CD14-positive monocyte (primary cell): ENCODE results near the gene VAV2. TPM values are rescaled to one million over a fixed set of nuclear protein-coding genes. Genes with fewer than 3 reads are reported as not detected.

Experiments used
- DNase-seq, 3 donors: peaks; one replicate each; pipeline ENCODE4 v3.0.0-alpha.2; 2011 to 2022
- H2AFZ ChIP-seq: 2 replicates; pipeline ENCODE4 v1.6.0; 2012; ENCODE audit warnings: mild to moderate bottlenecking, low read depth, low read length, inconsistent platforms; ENCODE audit not compliant: insufficient read depth, poor library complexity, severe bottlenecking
- H3K27ac ChIP-seq, 2 donors: 1 replicate in 1 of 2; 2 replicates in 1 of 2; pipeline ENCODE4 v1.5.1; 2012 to 2013; ENCODE audit warnings: low read length in 2 of 2, control low read depth in 1 of 2, inconsistent platforms in 1 of 2, low read depth in 1 of 2, mild to moderate bottlenecking in 1 of 2
- H3K27me3 ChIP-seq, 2 donors: one replicate each; pipeline versions ENCODE4 v1.6.0 to v1.6.1; 2011 to 2013; ENCODE audit warnings: low read length in 2 of 2; ENCODE audit not compliant: control insufficient read depth in 2 of 2, insufficient read depth in 2 of 2
- H3K36me3 ChIP-seq, 2 donors: replicated peaks in 1 of 2; 1 replicate in 1 of 2; 2 replicates in 1 of 2; pipeline versions ENCODE4 v1.5.1 to v1.6.1; 2012 to 2013; ENCODE audit warnings: low read length in 2 of 2, control low read depth in 1 of 2, inconsistent platforms in 1 of 2, mild to moderate bottlenecking in 1 of 2; ENCODE audit not compliant: insufficient read depth in 2 of 2, control insufficient read depth in 1 of 2
- H3K4me1 ChIP-seq, 2 donors: 1 replicate in 1 of 2; 2 replicates in 1 of 2; pipeline versions ENCODE4 v1.5.1 to v1.6.1; 2012 to 2013; ENCODE audit warnings: low read length in 2 of 2, control low read depth in 1 of 2, inconsistent platforms in 1 of 2, mild to moderate bottlenecking in 1 of 2, moderate library complexity in 1 of 2; ENCODE audit not compliant: insufficient read depth in 2 of 2, control insufficient read depth in 1 of 2
- H3K4me2 ChIP-seq: replicated peaks from 2 replicates; pipeline ENCODE3; 2012; ENCODE audit warnings: low read length, moderate library complexity, mild to moderate bottlenecking; ENCODE audit not compliant: poor library complexity, severe bottlenecking; ENCODE audit errors: extremely low read depth
- H3K4me3 ChIP-seq, 3 experiments: fragments of 200-600 bp in 1 of 3; sonication (generic) in 1 of 3; replicated peaks in 1 of 3; 1 replicate in 2 of 3; 2 replicates in 1 of 3; pipeline ENCODE4 v1.5.1; 2011 to 2013; ENCODE audit warnings: low read length in 3 of 3, mild to moderate bottlenecking in 3 of 3, control low read depth in 2 of 3, low read depth in 2 of 3, inconsistent platforms in 1 of 3, moderate library complexity in 1 of 3
- H3K79me2 ChIP-seq: 2 replicates; pipeline ENCODE4 v1.6.0; 2012; ENCODE audit warnings: mild to moderate bottlenecking, control low read depth, inconsistent platforms, low read length, moderate library complexity; ENCODE audit not compliant: insufficient read depth
- H3K9ac ChIP-seq: 2 replicates; pipeline ENCODE4 v1.6.0; 2017; ENCODE audit warnings: low read length, mild to moderate bottlenecking; ENCODE audit not compliant: insufficient read depth, poor library complexity, severe bottlenecking
- H3K9me3 ChIP-seq, 2 donors: replicated peaks in 1 of 2; 1 replicate in 1 of 2; 2 replicates in 1 of 2; pipeline versions ENCODE4 v1.5.1 to v1.6.1; 2012 to 2013; ENCODE audit warnings: low read length in 2 of 2, control low read depth in 1 of 2; ENCODE audit not compliant: control insufficient read depth in 1 of 2, insufficient read depth in 1 of 2
- H4K20me1 ChIP-seq: 2 replicates; pipeline ENCODE4 v1.6.0; 2012; ENCODE audit warnings: mild to moderate bottlenecking, low read length, control low read depth, moderate library complexity; ENCODE audit not compliant: insufficient read depth
- H3K27ac Mint-ChIP-seq, 7 donors: one replicate each; pipeline ENCODE4 v1.8.0; 2020; ENCODE audit warnings: mild to moderate bottlenecking in 7 of 7, mixed read lengths in 7 of 7, moderate library complexity in 6 of 7, inconsistent platforms in 2 of 7
- H3K27me3 Mint-ChIP-seq, 3 donors: one replicate each; pipeline ENCODE4 v1.8.0; 2021 to 2022; ENCODE audit warnings: low read depth in 3 of 3, mild to moderate bottlenecking in 3 of 3, mixed read lengths in 3 of 3, moderate library complexity in 3 of 3, inconsistent platforms in 1 of 3
- H3K36me3 Mint-ChIP-seq, 2 donors: one replicate each; pipeline ENCODE4 v1.8.0; 2020; ENCODE audit warnings: mixed read lengths in 2 of 2, inconsistent platforms in 1 of 2, mild to moderate bottlenecking in 1 of 2
- H3K4me1 Mint-ChIP-seq: one replicate; pipeline ENCODE4 v1.8.0; 2020; ENCODE audit warnings: mild to moderate bottlenecking, mixed read lengths
- H3K4me3 Mint-ChIP-seq, 2 donors: one replicate each; pipeline ENCODE4 v1.8.0; 2020; ENCODE audit warnings: mild to moderate bottlenecking in 2 of 2, mixed read lengths in 2 of 2, moderate library complexity in 1 of 2
- H3K9me3 Mint-ChIP-seq, 7 donors: one replicate each; pipeline ENCODE4 v1.8.0; 2020 to 2022; ENCODE audit warnings: mixed read lengths in 7 of 7, mild to moderate bottlenecking in 6 of 7, moderate library complexity in 6 of 7, inconsistent platforms in 2 of 7
- WGBS: methylation state at CpG from one replicate; pipeline ENCODE4 v1.1.5; 2013; ENCODE audit warnings: missing lambda C conversion rate; ENCODE audit not compliant: insufficient coverage; 5-methylcytosine and 5-hydroxymethylcytosine counted together
- intact Hi-C, 2 donors: fragments of 100-400 bp; cut with micrococcal nuclease; formaldehyde crosslinking; loops; one replicate each; pipeline versions ENCODE4 v1.15.0 to v1.15.1; 2023
- polyA plus RNA-seq, 3 donors: library from polyadenylated mRNA; depleted of rRNA in 1 of 3; unstranded in 2 of 3; stranded (reverse) in 1 of 3; fragments of 300-500 nt in 2 of 3; fragments of >200 nt in 1 of 3; fragmentation: Illumina TruSeq in 2 of 3; gene quantifications; 1 replicate in 2 of 3; 2 replicates in 1 of 3; pipeline ENCODE4 v1.2.3, GENCODE V29; 2012 to 2021
- TF ChIP-seq, protein P1 (sequence below): fragments of 200-600 bp; IDR thresholded peaks from one replicate; pipeline ENCODE4 v1.8.0; 2022; ENCODE audit warnings: antibody characterized with exemption, mild to moderate bottlenecking

The VAV2 gene
- polyA plus RNA-seq, 3 donors: 2.3 to 13.6 (median 2.3) TPM

DNA sequence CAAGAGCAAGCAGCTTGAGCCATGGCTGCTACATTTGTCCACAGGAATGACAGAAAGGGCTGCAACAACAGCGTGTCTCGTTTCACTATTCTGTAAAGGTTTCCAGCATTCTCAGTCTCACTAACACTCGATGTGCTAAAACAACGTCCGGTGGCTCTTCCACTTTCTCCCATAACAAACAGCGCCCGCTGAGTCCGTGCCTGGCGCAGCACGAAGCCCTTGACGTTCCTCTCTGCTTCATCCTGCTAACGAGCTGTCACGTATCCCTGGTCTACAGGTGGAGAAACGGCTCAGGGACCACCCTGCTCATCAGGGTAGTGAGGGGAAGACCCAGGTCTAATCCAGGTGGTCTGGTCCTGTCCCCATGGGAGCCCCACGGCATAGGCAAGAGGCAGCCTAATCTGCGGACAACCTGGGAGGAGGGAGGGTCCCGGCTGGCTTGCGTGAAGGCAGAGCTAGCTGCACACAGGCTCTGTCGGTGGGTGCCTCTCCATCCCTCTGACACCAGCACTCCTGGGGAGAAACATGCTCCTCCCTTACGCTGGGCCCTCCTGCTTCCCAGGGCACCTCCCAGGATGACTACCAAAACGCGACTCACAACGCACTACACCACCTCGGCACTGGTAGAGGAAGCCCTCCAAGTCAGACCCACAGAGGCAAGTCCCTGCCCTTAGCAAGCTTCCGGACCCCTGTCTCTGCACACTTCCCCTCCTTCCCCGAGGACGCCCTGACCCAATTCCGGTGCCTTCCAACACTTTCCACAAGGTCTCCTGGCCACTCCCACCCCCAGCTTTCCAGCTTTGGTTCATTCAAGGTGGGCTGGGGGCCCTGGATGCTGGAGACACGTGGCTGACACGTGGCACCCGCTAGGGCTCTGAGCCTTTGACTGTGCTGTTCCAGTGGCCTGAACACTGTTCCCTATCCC, 43.3 kb downstream of the VAV2 start:
- H3K27me3 ChIP-seq: no peaks in the 10 kb centered on the region
- no peak overlapping the region for H3K4me3 ChIP-seq
- H3K27me3 Mint-ChIP-seq: no peaks in the 10 kb centered on the region
- intact Hi-C loops: no loop called here
- H3K79me2 ChIP-seq: no peaks in the 10 kb centered on the region
- peaks cover 12% of the 10 kb centered on the region for H3K4me1 Mint-ChIP-seq
- no peaks in the 10 kb centered on the region for H3K9me3 ChIP-seq
- H4K20me1 ChIP-seq: peaks cover 99% of the 10 kb centered on the region
- no peak for DNase-seq
- no peak overlapping the region for H2AFZ ChIP-seq
- H3K4me2 ChIP-seq: no peak overlapping the region
- H3K27ac ChIP-seq: no peak overlapping the region
- WGBS: 93% methylated on average over 26 of the region's 31 CpGs
- H3K9me3 Mint-ChIP-seq: peaks cover 0 to 2% (median 0%) of the 10 kb centered on the region in 7 donors
- peaks cover 13 to 14% of the 10 kb centered on the region in 2 donors for H3K4me1 ChIP-seq
- peaks cover 0 to 5% of the 10 kb centered on the region in 2 donors for H3K36me3 ChIP-seq
- TF ChIP-seq, protein P1, sequence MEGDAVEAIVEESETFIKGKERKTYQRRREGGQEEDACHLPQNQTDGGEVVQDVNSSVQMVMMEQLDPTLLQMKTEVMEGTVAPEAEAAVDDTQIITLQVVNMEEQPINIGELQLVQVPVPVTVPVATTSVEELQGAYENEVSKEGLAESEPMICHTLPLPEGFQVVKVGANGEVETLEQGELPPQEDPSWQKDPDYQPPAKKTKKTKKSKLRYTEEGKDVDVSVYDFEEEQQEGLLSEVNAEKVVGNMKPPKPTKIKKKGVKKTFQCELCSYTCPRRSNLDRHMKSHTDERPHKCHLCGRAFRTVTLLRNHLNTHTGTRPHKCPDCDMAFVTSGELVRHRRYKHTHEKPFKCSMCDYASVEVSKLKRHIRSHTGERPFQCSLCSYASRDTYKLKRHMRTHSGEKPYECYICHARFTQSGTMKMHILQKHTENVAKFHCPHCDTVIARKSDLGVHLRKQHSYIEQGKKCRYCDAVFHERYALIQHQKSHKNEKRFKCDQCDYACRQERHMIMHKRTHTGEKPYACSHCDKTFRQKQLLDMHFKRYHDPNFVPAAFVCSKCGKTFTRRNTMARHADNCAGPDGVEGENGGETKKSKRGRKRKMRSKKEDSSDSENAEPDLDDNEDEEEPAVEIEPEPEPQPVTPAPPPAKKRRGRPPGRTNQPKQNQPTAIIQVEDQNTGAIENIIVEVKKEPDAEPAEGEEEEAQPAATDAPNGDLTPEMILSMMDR: no peak
- peak overlapping the region in 2 of 7 donors; percentile 16 to 41 for H3K27ac Mint-ChIP-seq
- H3K4me3 Mint-ChIP-seq: no peak overlapping the region
- H3K36me3 Mint-ChIP-seq: peaks cover 7 to 18% of the 10 kb centered on the region in 2 donors
- H3K9ac ChIP-seq: no peak overlapping the region

DNA sequence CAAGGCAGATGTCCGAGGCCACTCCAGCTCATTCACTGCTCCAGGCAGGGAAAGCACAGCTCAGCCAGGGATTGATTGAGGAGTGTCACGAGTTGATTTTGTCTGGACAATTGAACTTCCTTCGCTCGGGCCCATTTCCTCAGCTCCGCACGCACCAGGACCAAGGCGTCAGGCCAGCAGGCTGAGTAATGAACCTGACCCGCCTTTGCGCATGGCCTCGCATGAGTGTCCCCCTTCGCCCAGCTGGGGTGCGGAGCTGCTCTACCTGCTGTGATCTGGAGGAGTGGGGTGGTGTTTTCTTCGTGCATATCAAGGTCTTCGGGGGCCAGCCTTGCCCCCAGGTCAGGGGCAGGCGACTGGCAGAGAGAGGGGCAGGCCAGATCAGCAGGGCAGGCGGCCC, 44.0 kb downstream of the VAV2 start:
- H3K9me3 ChIP-seq: no peaks in the 10 kb centered on the region
- H3K4me1 Mint-ChIP-seq: peaks cover 12% of the 10 kb centered on the region
- H3K36me3 Mint-ChIP-seq: peaks cover 7 to 18% of the 10 kb centered on the region in 2 donors
- H3K4me1 ChIP-seq: peaks cover 13 to 14% of the 10 kb centered on the region in 2 donors
- H3K27ac ChIP-seq: no peak overlapping the region
- H3K27me3 Mint-ChIP-seq: no peaks in the 10 kb centered on the region
- intact Hi-C loops: no loop called here
- no peak for DNase-seq
- peaks cover 0 to 2% (median 0%) of the 10 kb centered on the region in 7 donors for H3K9me3 Mint-ChIP-seq
- no peak overlapping the region for H3K4me2 ChIP-seq
- no peak overlapping the region for H3K9ac ChIP-seq
- no peaks in the 10 kb centered on the region for H3K79me2 ChIP-seq
- no peak overlapping the region for H3K4me3 Mint-ChIP-seq
- no peak overlapping the region for H2AFZ ChIP-seq
- TF ChIP-seq, protein P1: no peak
- peaks cover 0 to 5% of the 10 kb centered on the region in 2 donors for H3K36me3 ChIP-seq
- H3K27me3 ChIP-seq: no peaks in the 10 kb centered on the region
- peak overlapping the region in 1 of 7 donors; percentile 66 for H3K27ac Mint-ChIP-seq
- H3K4me3 ChIP-seq: no peak overlapping the region
- whole genome bisulfite sequencing: 89% methylated on average over 13 of the region's 16 CpGs
- peaks cover 99% of the 10 kb centered on the region for H4K20me1 ChIP-seq
